GM12872 (cell line): ENCODE data around the gene WNT3A.

Experiments used
- TF ChIP-seq, protein P1 (sequence below): IDR thresholded peaks from 3 replicates; pipeline ENCODE4 v1.5.1; 2011; ENCODE audit warnings: low read depth, mild to moderate bottlenecking, low read length, moderate library complexity; ENCODE audit not compliant: insufficient read depth

The WNT3A gene

DNA sequence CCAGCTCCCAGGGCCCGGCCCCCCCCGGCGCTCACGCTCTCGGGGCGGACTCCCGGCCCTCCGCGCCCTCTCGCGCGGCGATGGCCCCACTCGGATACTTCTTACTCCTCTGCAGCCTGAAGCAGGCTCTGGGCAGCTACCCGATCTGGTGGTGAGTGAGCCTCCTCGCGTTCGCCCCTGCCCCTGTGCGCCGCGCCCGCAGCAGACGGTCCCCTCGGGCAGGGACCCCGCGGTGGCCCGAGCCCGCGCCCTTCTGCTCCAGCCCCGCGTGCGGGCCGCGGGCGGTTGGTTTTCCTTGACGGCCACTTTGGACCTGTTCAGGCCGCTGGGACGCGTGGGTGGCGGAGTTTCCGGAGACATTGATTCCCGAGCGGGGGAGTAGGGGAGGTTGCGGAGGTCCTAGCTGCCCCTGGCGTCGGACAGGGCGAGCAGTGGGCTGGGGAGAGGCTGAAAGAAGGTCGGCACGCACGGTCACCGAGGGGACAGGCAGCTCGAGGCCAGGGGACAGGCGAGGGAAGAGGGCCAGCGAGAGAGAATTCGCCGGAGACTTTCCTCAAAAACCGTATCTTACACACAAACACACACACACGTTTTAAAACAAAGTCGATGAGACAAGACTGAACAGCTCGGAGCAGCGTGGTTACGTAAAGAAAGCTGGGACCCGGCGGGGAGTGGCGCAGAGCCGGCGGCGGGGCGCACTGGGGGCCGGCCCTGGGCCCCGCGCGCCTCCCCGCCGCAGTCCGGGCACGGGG, 427 bp downstream of the WNT3A start:
- TF ChIP-seq, protein P1, sequence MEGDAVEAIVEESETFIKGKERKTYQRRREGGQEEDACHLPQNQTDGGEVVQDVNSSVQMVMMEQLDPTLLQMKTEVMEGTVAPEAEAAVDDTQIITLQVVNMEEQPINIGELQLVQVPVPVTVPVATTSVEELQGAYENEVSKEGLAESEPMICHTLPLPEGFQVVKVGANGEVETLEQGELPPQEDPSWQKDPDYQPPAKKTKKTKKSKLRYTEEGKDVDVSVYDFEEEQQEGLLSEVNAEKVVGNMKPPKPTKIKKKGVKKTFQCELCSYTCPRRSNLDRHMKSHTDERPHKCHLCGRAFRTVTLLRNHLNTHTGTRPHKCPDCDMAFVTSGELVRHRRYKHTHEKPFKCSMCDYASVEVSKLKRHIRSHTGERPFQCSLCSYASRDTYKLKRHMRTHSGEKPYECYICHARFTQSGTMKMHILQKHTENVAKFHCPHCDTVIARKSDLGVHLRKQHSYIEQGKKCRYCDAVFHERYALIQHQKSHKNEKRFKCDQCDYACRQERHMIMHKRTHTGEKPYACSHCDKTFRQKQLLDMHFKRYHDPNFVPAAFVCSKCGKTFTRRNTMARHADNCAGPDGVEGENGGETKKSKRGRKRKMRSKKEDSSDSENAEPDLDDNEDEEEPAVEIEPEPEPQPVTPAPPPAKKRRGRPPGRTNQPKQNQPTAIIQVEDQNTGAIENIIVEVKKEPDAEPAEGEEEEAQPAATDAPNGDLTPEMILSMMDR = no peak

DNA sequence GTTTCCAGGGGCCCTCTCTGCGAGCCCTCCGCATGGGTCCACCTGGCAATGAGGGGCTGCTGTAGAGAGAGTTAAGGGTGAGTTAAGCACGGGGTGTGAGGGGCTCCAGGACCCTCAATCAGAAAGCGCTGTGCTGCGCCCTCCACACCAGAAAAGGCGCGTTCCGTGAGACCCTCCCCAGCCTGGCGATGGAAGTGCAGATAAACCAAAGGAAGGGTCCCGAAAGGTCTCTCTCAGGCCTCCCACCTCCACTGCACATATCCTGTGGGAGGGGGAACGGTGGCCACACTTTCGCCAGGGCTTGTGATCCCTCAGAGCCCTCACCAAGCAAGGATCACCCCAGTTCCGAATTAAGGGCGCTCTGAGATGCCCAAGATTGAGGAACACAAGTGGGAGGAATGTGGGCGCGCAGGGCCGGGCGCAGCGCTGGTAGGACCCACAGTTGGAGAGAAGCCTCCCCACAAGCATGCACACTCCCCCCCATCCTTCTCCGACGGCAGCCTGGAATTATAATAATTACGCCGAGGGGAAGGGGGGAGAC, 1.1 kb downstream of the WNT3A start:
- TF ChIP-seq, protein P1 = no peak

DNA sequence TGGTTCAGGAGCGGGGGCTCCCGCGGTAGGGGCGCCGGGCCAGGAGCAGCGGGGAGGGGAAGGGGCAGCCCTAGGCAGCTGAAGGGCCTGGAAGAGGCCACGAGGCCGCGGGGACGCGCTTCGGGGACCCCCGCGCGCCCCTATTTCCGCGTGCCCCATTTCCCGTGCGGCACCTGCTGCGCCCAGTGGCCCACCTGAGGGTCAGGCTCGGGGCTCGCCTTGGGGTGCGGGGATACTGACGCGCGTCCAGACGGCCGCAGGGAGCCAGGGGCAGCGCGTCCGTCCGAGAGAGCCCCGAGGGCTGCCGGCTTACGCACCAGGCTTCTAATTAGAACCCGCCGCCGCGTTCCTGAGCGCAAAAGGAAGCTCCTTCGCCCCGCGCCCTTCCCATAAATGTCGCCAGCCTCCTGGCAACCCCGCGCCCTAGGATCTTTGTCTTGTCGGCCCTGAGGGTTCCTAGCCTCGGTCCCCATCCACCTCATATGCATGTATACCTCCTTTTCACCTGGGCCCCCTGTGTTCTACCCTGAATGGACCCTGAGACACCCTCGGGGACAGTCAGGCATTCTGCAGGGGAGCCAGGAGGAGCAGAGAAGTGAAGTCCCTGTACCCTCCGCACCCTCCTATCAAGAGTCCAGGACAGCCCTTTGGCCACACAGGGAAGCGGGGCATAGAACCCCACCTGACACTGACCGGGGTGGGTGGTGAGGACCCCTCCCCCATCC, 1.8 kb downstream of the WNT3A start:
- TF ChIP-seq, protein P1 = no peak

DNA sequence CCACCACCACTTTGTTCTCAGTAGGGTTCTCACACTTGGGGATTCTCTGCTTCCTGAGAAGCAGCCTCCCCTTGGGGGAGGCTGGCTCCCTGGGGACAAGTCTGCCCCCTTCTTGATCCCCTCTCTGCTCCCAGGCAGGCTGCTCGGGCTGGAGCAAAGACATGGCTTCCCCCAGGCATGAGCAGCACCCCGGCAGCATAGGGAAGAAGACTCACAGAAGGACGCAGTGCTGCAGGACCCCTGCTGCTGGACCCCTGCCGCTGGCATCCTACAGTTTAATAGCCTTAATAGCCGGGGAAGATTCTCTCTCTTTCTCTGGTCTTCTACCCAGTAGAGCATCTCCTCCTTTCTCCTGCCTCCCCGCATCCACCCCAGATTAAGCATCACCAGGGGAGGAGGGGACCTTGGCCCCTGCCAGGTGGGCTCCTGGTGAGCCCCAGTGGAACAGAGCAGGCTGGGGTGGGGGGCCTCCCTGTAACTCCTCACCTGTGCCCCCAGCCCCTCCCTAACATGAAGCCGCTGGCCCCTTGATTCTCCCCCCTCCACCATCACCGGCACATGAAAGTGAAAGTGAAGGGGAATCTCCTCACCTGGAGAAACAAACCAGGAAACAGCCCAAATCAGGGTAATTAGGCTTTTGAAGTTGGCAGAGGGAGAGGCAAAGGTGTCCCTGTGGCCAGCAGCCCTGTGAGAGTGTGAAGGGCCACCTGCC, 2.5 kb downstream of the WNT3A start:
- TF ChIP-seq, protein P1 = no peak

DNA sequence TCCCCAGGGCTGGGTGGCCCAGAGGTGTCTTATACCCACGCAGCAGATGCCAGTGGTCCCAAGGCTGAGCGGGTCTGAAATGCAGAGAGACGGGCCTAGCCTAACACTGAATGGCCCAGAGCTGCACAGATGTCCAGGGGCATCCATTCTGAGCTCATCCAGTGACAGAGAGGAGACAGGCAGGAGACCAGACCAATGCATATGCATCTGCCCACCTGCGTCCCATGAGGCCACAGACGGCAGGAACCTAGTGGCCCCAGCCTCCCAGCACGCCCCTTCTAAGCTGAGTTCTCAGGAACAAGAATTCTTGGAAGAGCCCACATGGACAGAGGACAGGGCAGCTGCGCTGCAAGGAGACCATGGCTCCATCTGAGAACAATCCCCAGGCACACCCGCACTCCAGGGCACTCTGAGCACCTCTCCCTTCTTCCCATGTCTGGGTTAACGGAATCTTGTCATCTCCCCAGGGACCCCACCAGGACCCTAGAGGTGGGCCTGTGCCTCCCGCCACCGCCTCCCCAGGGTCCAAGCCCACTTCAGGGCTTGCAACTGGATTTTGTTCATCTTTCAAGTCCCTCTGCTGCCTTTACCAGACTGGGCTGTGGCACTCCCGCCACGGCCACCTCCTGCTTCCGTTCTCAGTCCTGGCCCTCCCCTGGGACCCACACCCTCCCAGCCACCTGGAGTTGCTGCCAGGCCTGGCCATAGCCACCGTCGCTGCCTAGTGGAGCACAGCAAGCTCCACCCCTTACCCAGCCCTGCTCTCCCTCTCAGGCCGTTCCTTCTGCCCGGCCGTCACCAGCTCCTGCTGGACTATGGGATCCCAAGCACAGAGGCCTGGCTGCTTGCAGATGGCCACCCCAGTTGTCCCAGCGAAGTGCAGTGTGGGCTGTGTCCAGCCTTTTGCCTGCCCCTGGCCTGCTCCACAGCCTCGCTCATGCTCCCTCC, 3.3 kb downstream of the WNT3A start:
- TF ChIP-seq, protein P1 = no peak

DNA sequence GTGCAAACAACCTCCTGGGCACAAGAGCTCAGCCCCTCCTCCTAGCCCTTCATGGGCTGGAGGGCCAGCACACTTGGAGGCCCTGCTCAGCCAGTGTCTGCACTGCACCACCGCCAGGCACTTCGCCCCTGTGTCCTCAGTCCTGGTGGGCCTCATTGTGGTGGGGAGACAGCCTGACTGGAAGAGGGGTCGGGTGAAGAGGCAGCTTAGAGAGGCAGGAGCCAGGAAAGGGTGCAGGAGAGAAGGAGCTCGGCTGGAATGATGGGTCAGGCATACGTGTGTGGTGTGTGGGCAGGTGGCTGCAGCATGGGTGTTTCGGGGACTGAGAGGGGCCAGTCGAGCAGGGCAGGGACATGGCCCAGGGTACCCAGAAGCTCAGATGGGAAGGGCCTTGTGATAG, 4.1 kb downstream of the WNT3A start:
- TF ChIP-seq, protein P1 = no peak
